H1 (cell line): ENCODE measurements around the gene SMIM24. TPM values are rescaled to one million over a fixed set of nuclear protein-coding genes. Genes with fewer than 3 reads are reported as not detected.
A peak's percentile ranks its signal among the peaks of the same experiment; 100 is the strongest.

Experiments
- CTCF ChIA-PET: fragments of 300-600 bp; sonication (Branson Sonifier 250); formaldehyde crosslinking; loops from one replicate; lab custom pipeline; 2021; ENCODE audit not compliant: partially characterized antibody; lab: Charles Lee
- POLR2A ChIA-PET: fragments of 300-600 bp; sonication (Branson Sonifier 250); formaldehyde crosslinking; loops from one replicate; lab custom pipeline; 2021; ENCODE audit warnings: inconsistent platforms; ENCODE audit not compliant: partially characterized antibody; lab: Charles Lee
- DNase-seq, 2 experiments: peaks; one replicate each; pipeline versions ENCODE4 v3.0.0 to v3.0.0-alpha.2; 2010 to 2022; ENCODE audit warnings: low spot score in 2 of 2, low read depth in 1 of 2, mixed read lengths in 1 of 2
- FAIRE-seq: peaks from 2 replicates; lab custom pipeline; 2011; peaks lifted over from hg19 to GRCh38; lab: Jason Lieb, UNC
- H2AFZ ChIP-seq: 2 replicates; pipeline ENCODE4 v1.8.1; 2012; ENCODE audit warnings: low read length, inconsistent platforms
- H2AK5ac ChIP-seq: 2 replicates; pipeline ENCODE4 v1.6.1; 2013; ENCODE audit warnings: low read depth, low read length
- H2BK120ac ChIP-seq: replicated peaks from 2 replicates; pipeline ENCODE3; 2013; ENCODE audit warnings: low read depth, low read length, inconsistent platforms
- H2BK12ac ChIP-seq: 2 replicates; pipeline ENCODE4 v1.6.1; 2013; ENCODE audit warnings: low read depth, low read length
- H2BK15ac ChIP-seq: 2 replicates; pipeline ENCODE4 v1.6.1; 2013; ENCODE audit warnings: low read length
- H2BK20ac ChIP-seq: 2 replicates; pipeline ENCODE4 v1.6.1; 2013; ENCODE audit warnings: low read length
- H2BK5ac ChIP-seq: 2 replicates; pipeline ENCODE4 v1.6.1; 2013; ENCODE audit warnings: low read depth, low read length
- H3K14ac ChIP-seq: 2 replicates; pipeline ENCODE4 v1.6.1; 2013; ENCODE audit warnings: inconsistent platforms; ENCODE audit not compliant: insufficient read length
- H3K18ac ChIP-seq: 2 replicates; pipeline ENCODE4 v1.6.1; 2013; ENCODE audit warnings: low read length; ENCODE audit errors: extremely low read depth
- H3K23ac ChIP-seq: 2 replicates; pipeline ENCODE4 v1.6.1; 2013; ENCODE audit warnings: inconsistent platforms; ENCODE audit not compliant: insufficient read length
- H3K23me2 ChIP-seq: 2 replicates; pipeline ENCODE4 v1.6.1; 2013; ENCODE audit warnings: low read depth, low read length
- H3K27ac ChIP-seq: 2 replicates; pipeline ENCODE4 v1.6.1; 2011; ENCODE audit warnings: low read depth, low read length, inconsistent platforms
- H3K27me3 ChIP-seq, 4 experiments: replicated peaks in 1 of 4; 1 replicate in 1 of 4; 2 replicates in 3 of 4; pipeline versions ENCODE4 v1.6.1 to v1.8.1; 2011 to 2013; ENCODE audit warnings: low read length in 3 of 4, mild to moderate bottlenecking in 3 of 4, inconsistent platforms in 2 of 4, mixed read lengths in 2 of 4, moderate library complexity in 1 of 4; ENCODE audit not compliant: control insufficient read depth in 3 of 4, insufficient read depth in 3 of 4; ENCODE audit errors: extremely low read depth in 1 of 4
- H3K36me3 ChIP-seq, 4 experiments: 2 replicates each; pipeline versions ENCODE4 v1.6.1 to v1.8.1; 2011 to 2013; ENCODE audit warnings: mild to moderate bottlenecking in 4 of 4, low read length in 3 of 4, moderate library complexity in 2 of 4, control low read depth in 1 of 4, inconsistent platforms in 1 of 4; ENCODE audit not compliant: insufficient read depth in 4 of 4, control insufficient read depth in 2 of 4
- H3K4ac ChIP-seq: replicated peaks from 2 replicates; pipeline ENCODE3; 2013; ENCODE audit warnings: low read length, low read depth, mixed read lengths, inconsistent platforms; ENCODE audit not compliant: insufficient read length
- H3K4me1 ChIP-seq, 4 experiments: replicated peaks in 1 of 4; 1 replicate in 1 of 4; 2 replicates in 3 of 4; pipeline versions ENCODE4 v1.6.1 to v1.8.1; 2011 to 2013; ENCODE audit warnings: low read length in 3 of 4, inconsistent platforms in 2 of 4, mixed read lengths in 1 of 4; ENCODE audit not compliant: insufficient read depth in 4 of 4, control insufficient read depth in 3 of 4
- H3K4me2 ChIP-seq, 2 experiments: 2 replicates each; pipeline versions ENCODE4 v1.6.1 to v1.8.1; 2011 to 2013; ENCODE audit warnings: low read depth in 2 of 2, low read length in 2 of 2, control low read depth in 1 of 2, inconsistent platforms in 1 of 2, mild to moderate bottlenecking in 1 of 2; ENCODE audit not compliant: insufficient read depth in 1 of 2
- H3K4me3 ChIP-seq, 4 experiments: fragments of 200-600, 300-600 bp in 1 of 4; sonication (generic), shearing (Covaris generic), sonication (Bioruptor Twin) in 1 of 4; 2 replicates each; pipeline versions ENCODE4 v1.5.1 to v1.8.1; 2011 to 2016; ENCODE audit warnings: low read length in 4 of 4, low read depth in 3 of 4, control low read depth in 2 of 4, inconsistent platforms in 2 of 4, mild to moderate bottlenecking in 2 of 4, mixed read lengths in 1 of 4, moderate library complexity in 1 of 4; ENCODE audit not compliant: insufficient read depth in 2 of 4; ENCODE audit errors: extremely low read depth in 1 of 4
- H3K56ac ChIP-seq: replicated peaks from 2 replicates; pipeline ENCODE3; 2013; ENCODE audit warnings: low read depth, mild to moderate bottlenecking, mixed read lengths, low read length, inconsistent platforms; ENCODE audit not compliant: insufficient read length
- H3K79me1 ChIP-seq: 2 replicates; pipeline ENCODE4 v1.6.1; 2013; ENCODE audit warnings: low read depth, low read length, control low read depth
- H3K79me2 ChIP-seq, 2 experiments: 2 replicates each; pipeline versions ENCODE4 v1.6.1 to v1.8.1; 2012 to 2013; ENCODE audit warnings: low read length in 2 of 2, mild to moderate bottlenecking in 2 of 2, inconsistent platforms in 1 of 2; ENCODE audit not compliant: insufficient read depth in 2 of 2, control insufficient read depth in 1 of 2
- H3K9ac ChIP-seq, 4 experiments: replicated peaks in 1 of 4; 1 replicate in 1 of 4; 2 replicates in 3 of 4; pipeline versions ENCODE4 v1.6.1 to v1.8.1; 2011 to 2013; ENCODE audit warnings: low read depth in 3 of 4, low read length in 3 of 4, control low read depth in 2 of 4, mild to moderate bottlenecking in 2 of 4, moderate library complexity in 2 of 4, inconsistent platforms in 1 of 4; ENCODE audit errors: extremely low read depth in 1 of 4
- H3K9me3 ChIP-seq, 2 experiments: 2 replicates each; pipeline versions ENCODE4 v1.6.1 to v1.8.1; 2012 to 2013; ENCODE audit warnings: mild to moderate bottlenecking in 2 of 2, moderate library complexity in 2 of 2, control low read depth in 1 of 2, inconsistent platforms in 1 of 2, low read depth in 1 of 2, low read length in 1 of 2, mixed read lengths in 1 of 2; ENCODE audit not compliant: insufficient read depth in 2 of 2
- H4K20me1 ChIP-seq, 2 experiments: replicated peaks in 1 of 2; 2 replicates each; pipeline versions ENCODE3 to v1.8.1; 2011 to 2013; ENCODE audit warnings: inconsistent platforms in 2 of 2, low read length in 2 of 2, mild to moderate bottlenecking in 1 of 2; ENCODE audit not compliant: insufficient read depth in 2 of 2, control insufficient read depth in 1 of 2
- H4K5ac ChIP-seq: 2 replicates; pipeline ENCODE4 v1.6.1; 2013; ENCODE audit warnings: low read length, low read depth, mixed read lengths, inconsistent platforms; ENCODE audit not compliant: insufficient read length
- H4K8ac ChIP-seq: 2 replicates; pipeline ENCODE4 v1.8.0; 2013; ENCODE audit warnings: mild to moderate bottlenecking, moderate library complexity, low read length, inconsistent platforms; ENCODE audit not compliant: insufficient read depth; ENCODE audit errors: extremely low read depth
- H4K91ac ChIP-seq: replicated peaks from 2 replicates; pipeline ENCODE3; 2013; ENCODE audit warnings: low read length, mixed read lengths, inconsistent platforms; ENCODE audit not compliant: insufficient read length
- ASH2L ChIP-seq: fragments of 200-600, 300-600 bp; sonication (generic); IDR thresholded peaks from one replicate; pipeline ENCODE4 v1.7.1; 2017; ENCODE audit warnings: low read length
- BACH1 ChIP-seq: IDR thresholded peaks from 2 replicates; pipeline ENCODE4 v1.6.1; 2012; ENCODE audit warnings: low read length, improper control_type of control experiment
- EGR1 ChIP-seq: IDR thresholded peaks from 2 replicates; pipeline ENCODE4 v1.6.1; 2011; ENCODE audit warnings: low read depth, low read length, borderline replicate concordance
- GTF2F1 ChIP-seq: IDR thresholded peaks from 2 replicates; pipeline ENCODE4 v1.6.1; 2012; ENCODE audit warnings: low read depth, low read length, improper control_type of control experiment, borderline replicate concordance
- NANOG ChIP-seq: IDR thresholded peaks from 2 replicates; pipeline ENCODE4 v1.6.1; 2011; ENCODE audit warnings: low read length, low read depth, mild to moderate bottlenecking, inconsistent platforms; ENCODE audit not compliant: insufficient read depth, poor library complexity, severe bottlenecking
- PHF8 ChIP-seq: fragments of 200-600 bp; sonication (generic); conservative IDR thresholded peaks from 2 replicates; pipeline ENCODE4 v1.7.1; 2012; ENCODE audit warnings: low read depth, mild to moderate bottlenecking, inconsistent platforms, low read length, moderate library complexity
- RAD21 ChIP-seq, 2 experiments: IDR thresholded peaks in 1 of 2; conservative IDR thresholded peaks in 1 of 2; 2 replicates each; pipeline ENCODE4 v1.6.1; 2011; ENCODE audit warnings: low read depth in 2 of 2, low read length in 2 of 2, improper control_type of control experiment in 1 of 2, inconsistent platforms in 1 of 2, mild to moderate bottlenecking in 1 of 2, moderate library complexity in 1 of 2
- RBBP5 ChIP-seq: IDR thresholded peaks from 2 replicates; pipeline ENCODE4 v1.7.1; 2012; ENCODE audit warnings: low read depth, mild to moderate bottlenecking, inconsistent platforms, low read length, moderate library complexity, borderline replicate concordance
- SAP30 ChIP-seq: fragments of 300-600 bp; sonication (generic); IDR thresholded peaks from 2 replicates; pipeline ENCODE4 v1.7.1; 2012; ENCODE audit warnings: low read length, moderate library complexity, mild to moderate bottlenecking, inconsistent platforms; ENCODE audit not compliant: insufficient read depth, insufficient replicate concordance
- SP4 ChIP-seq: IDR thresholded peaks from 2 replicates; pipeline ENCODE4 v1.6.1; 2012; ENCODE audit warnings: low read length, inconsistent platforms
- SUZ12 ChIP-seq: fragments of 200-600 bp; sonication (generic); IDR thresholded peaks from 2 replicates; pipeline ENCODE4 v1.6.1; 2012; ENCODE audit warnings: mild to moderate bottlenecking, inconsistent platforms, low read length, moderate library complexity, mixed read lengths
- YY1 ChIP-seq: IDR thresholded peaks from 2 replicates; pipeline ENCODE4 v1.6.1; 2011; ENCODE audit warnings: low read depth, mild to moderate bottlenecking, low read length
- WGBS, 2 experiments: shearing (Covaris generic) in 1 of 2; methylation state at CpG; one replicate each; pipeline versions ENCODE4 v1.1.6 to v1.1.7; 2013 to 2015; ENCODE audit warnings: low lambda C conversion rate in 2 of 2, mixed read lengths in 2 of 2, inconsistent platforms in 1 of 2, low coverage in 1 of 2, missing lambda C conversion rate in 1 of 2; ENCODE audit not compliant: insufficient replicate concordance in 2 of 2, insufficient coverage in 1 of 2, insufficient read length in 1 of 2; ENCODE audit errors: extremely low coverage in 1 of 2, missing lambda C conversion rate in 1 of 2; 5-methylcytosine and 5-hydroxymethylcytosine counted together
- polyA plus RNA-seq, 7 experiments: library from polyadenylated mRNA; depleted of rRNA in 3 of 7; stranded (reverse) in 5 of 7; unstranded in 2 of 7; fragments of >200 nt in 5 of 7; fragments of 200-250 nt in 2 of 7; gene quantifications; 1 replicate in 5 of 7; 2 replicates in 1 of 7; 4 replicates in 1 of 7; pipeline versions ENCODE4 v1.2.1 to v1.2.3, GENCODE V29; 2011 to 2013; ENCODE audit warnings: missing spikeins in 2 of 7, mixed read lengths in 2 of 7
- total RNA-seq: library from RNA; stranded (reverse); fragmentation: NEBNext Ultra II Directional; extraction: Animal tissue kit (Norgen Biotek cat#: 25700); gene quantifications from 2 replicates; pipeline ENCODE4 v1.2.1, GENCODE V29; 2021
- TF ChIP-seq, protein P1 (sequence below): IDR thresholded peaks from 2 replicates; pipeline ENCODE4 v1.6.1; 2011; ENCODE audit warnings: low read depth, mild to moderate bottlenecking, low read length; ENCODE audit not compliant: insufficient read depth

The SMIM24 gene
- total and polyA plus RNA-seq, 2 of the 8 experiments (the other 6 are each of a cell fraction or from before 2014, with no cell fraction given): 3.8 to 4.5 TPM

DNA sequence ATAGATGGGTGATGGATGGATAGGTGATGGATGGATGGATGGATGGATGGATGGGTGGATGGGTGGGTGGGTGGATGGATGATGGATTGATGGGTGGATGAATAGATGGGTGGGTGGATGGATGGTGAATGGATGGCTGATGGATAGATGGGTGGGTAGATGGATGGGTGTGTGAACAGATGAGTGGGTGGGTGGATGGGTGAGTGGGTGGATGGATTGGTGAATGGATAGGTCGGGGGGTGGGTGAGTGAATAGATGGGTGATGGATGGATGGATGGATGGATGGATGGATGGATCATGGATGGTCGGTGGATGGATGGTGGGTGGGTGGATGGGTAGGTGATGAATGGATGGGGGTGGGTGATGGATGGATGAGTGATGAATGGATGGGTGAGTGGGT, 3.5 kb downstream of the SMIM24 start:
- ChIA-PET CTCF (interaction anchor here (0.6 kb wide), 2 partner anchors 100 to 828 kb away, joined by 3 read pairs; no protein-coding TSS in a partner anchor), POLR2A (interaction anchor here (0.5 kb wide), 1 partner anchor 13 kb away, joined by 3 read pairs; no protein-coding TSS in a partner anchor)
- no peak overlapping the region for H4K91ac ChIP-seq
- H3K27me3 ChIP-seq: peaks cover 0 to 7% (median 2%) of the 10 kb centered on the region in 4 experiments; a peak in 3 of 7 replicates
- peak overlapping the region; percentile 30 for H3K56ac ChIP-seq
- H3K79me2 ChIP-seq: no peaks in the 10 kb centered on the region
- no peak overlapping the region for H3K27ac ChIP-seq
- H3K36me3 ChIP-seq: no peaks in the 10 kb centered on the region
- H3K23me2 ChIP-seq: peaks cover 23% of the 10 kb centered on the region; the same call in 1 of the 2 replicates
- no peak overlapping the region for H2BK120ac ChIP-seq
- FAIRE-seq (no peak), DNase-seq (no peak)
- H3K4me2 ChIP-seq: no peak overlapping the region
- no peak overlapping the region for H4K8ac ChIP-seq
- no peak overlapping the region for H2BK5ac ChIP-seq
- H2BK12ac ChIP-seq: no peak overlapping the region
- no peak overlapping the region for H3K23ac ChIP-seq
- H3K14ac ChIP-seq: no peak overlapping the region
- no peaks in the 10 kb centered on the region for H3K79me1 ChIP-seq
- WGBS, 2 experiments: 100% methylated on average over 1 of the region's 2 CpGs; no CpG with 5 or more reads in 1 of the 2 experiments
- H3K9me3 ChIP-seq: no peaks in the 10 kb centered on the region
- H2AK5ac ChIP-seq: no peak overlapping the region
- H3K18ac ChIP-seq: no peak overlapping the region
- H4K20me1 ChIP-seq: peaks cover 0 to 10% of the 10 kb centered on the region in 2 experiments
- H3K4ac ChIP-seq: no peak overlapping the region
- H3K4me3 ChIP-seq: no peak overlapping the region
- peaks cover 0 to 7% (median 5%) of the 10 kb centered on the region in 4 experiments; a peak in 6 of 7 replicates for H3K4me1 ChIP-seq
- no peak overlapping the region for H3K9ac ChIP-seq
- H2BK20ac ChIP-seq: no peak overlapping the region
- no peak overlapping the region for H2BK15ac ChIP-seq
- H4K5ac ChIP-seq: no peak overlapping the region
- H2AFZ ChIP-seq: no peak overlapping the region
- no peak for TF ChIP-seq BACH1
- TF ChIP-seq SP4: no peak
- TF ChIP-seq, protein P1, sequence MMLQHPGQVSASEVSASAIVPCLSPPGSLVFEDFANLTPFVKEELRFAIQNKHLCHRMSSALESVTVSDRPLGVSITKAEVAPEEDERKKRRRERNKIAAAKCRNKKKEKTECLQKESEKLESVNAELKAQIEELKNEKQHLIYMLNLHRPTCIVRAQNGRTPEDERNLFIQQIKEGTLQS: no peak
- TF ChIP-seq GTF2F1: no peak
- TF ChIP-seq YY1: no peak
- no peak for TF ChIP-seq RBBP5
- no peak for TF ChIP-seq PHF8
- TF ChIP-seq ASH2L: no peak
- no peak for TF ChIP-seq EGR1
- TF ChIP-seq SUZ12: no peak
- no peak for TF ChIP-seq NANOG
- no peak for TF ChIP-seq RAD21 (IDR thresholded peaks at IDR 0.05 in 1 of 2, conservative IDR thresholded peaks at IDR 0.05 in 1 of 2; ENCODE audit: low read depth in 2 of 2, low read length in 2 of 2)
- no peak for TF ChIP-seq SAP30
